ENCODE data around the gene ARHGDIA.

The ARHGDIA gene

GRCh38 chr17:81823820-81824550 is 47.2 kb downstream of the ARHGDIA start:
- DNase-seq (ENCODE audit: low spot score) = no peak

- DNase-seq (ENCODE audit: low spot score) = no peak
Observed at GRCh38 chr17:81822996-81823819, 47.9 kb downstream of the ARHGDIA start.

GRCh38 chr17:81822312-81822637 is 48.9 kb downstream of the ARHGDIA start:
- no peak for DNase-seq (ENCODE audit: low spot score)

GRCh38 chr17:81821603-81822311 is 49.4 kb downstream of the ARHGDIA start:
- DNase-seq (ENCODE audit: low spot score) = peak; percentile 77

GRCh38 chr17:81821147-81821546 is 50.0 kb downstream of the ARHGDIA start:
- no peak for DNase-seq (ENCODE audit: low spot score)

GRCh38 chr17:81819708-81820107 is 51.4 kb downstream of the ARHGDIA start:
- DNase-seq (ENCODE audit: low spot score) = no peak

- DNase-seq (ENCODE audit: low spot score) = no peak
Observed at GRCh38 chr17:81817758-81818147, 53.4 kb downstream of the ARHGDIA start.
